ENCODE data around the gene C1orf210. TPM values are rescaled to one million over a fixed set of nuclear protein-coding genes. Genes with fewer than 3 reads are reported as not detected.

C1orf210 gene
- total RNA-seq, 1 experiment from 2014 or later = 7.6 TPM

- ChIA-PET RAD21 (ENCODE audit: low non-redundant PET in 1 of 2, low total read pairs in 2 of 2, uncharacterized antibody in 2 of 2, unreplicated experiment in 2 of 2) (no interaction called here), POLR2A (no interaction called here), CTCF (no interaction called here)
- no peak overlapping the region for H3K4me3 ChIP-seq (replicated peaks in 1 of 2; ENCODE audit: low read depth in 1 of 2, low read length in 2 of 2)
- no peak overlapping the region for H3K4me2 ChIP-seq (ENCODE audit: low read length)
- no TSS peak for BruUV-seq (replicated peaks)
- TF ChIP-seq ELF1 (IDR thresholded peaks at IDR 0.05; ENCODE audit: borderline replicate concordance, low read depth) (no peak), FOSL1 (IDR thresholded peaks at IDR 0.05; ENCODE audit: low read depth) (no peak), EZH2 (IDR thresholded peaks at IDR 0.05) (no peak), EGR1 (IDR thresholded peaks at IDR 0.05; ENCODE audit: low read depth) (no peak)
- TF ChIP-seq, protein P1, sequence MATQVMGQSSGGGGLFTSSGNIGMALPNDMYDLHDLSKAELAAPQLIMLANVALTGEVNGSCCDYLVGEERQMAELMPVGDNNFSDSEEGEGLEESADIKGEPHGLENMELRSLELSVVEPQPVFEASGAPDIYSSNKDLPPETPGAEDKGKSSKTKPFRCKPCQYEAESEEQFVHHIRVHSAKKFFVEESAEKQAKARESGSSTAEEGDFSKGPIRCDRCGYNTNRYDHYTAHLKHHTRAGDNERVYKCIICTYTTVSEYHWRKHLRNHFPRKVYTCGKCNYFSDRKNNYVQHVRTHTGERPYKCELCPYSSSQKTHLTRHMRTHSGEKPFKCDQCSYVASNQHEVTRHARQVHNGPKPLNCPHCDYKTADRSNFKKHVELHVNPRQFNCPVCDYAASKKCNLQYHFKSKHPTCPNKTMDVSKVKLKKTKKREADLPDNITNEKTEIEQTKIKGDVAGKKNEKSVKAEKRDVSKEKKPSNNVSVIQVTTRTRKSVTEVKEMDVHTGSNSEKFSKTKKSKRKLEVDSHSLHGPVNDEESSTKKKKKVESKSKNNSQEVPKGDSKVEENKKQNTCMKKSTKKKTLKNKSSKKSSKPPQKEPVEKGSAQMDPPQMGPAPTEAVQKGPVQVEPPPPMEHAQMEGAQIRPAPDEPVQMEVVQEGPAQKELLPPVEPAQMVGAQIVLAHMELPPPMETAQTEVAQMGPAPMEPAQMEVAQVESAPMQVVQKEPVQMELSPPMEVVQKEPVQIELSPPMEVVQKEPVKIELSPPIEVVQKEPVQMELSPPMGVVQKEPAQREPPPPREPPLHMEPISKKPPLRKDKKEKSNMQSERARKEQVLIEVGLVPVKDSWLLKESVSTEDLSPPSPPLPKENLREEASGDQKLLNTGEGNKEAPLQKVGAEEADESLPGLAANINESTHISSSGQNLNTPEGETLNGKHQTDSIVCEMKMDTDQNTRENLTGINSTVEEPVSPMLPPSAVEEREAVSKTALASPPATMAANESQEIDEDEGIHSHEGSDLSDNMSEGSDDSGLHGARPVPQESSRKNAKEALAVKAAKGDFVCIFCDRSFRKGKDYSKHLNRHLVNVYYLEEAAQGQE (IDR thresholded peaks at IDR 0.05; ENCODE audit: low read depth) = no peak
- TF ChIP-seq, protein P2, sequence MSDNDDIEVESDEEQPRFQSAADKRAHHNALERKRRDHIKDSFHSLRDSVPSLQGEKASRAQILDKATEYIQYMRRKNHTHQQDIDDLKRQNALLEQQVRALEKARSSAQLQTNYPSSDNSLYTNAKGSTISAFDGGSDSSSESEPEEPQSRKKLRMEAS (IDR thresholded peaks at IDR 0.05) = no peak
- H3K9me2 ChIP-seq (ENCODE audit: insufficient read depth) = no peaks in the 10 kb centered on the region
- no peaks in the 10 kb centered on the region for H3K27me3 ChIP-seq (ENCODE audit: insufficient read depth, low read length)
- no peak overlapping the region for H3K9ac ChIP-seq (ENCODE audit: low read length)
- H3K27ac ChIP-seq (ENCODE audit: low read depth, low read length) = no peak overlapping the region
- H3K36me3 ChIP-seq (ENCODE audit: control insufficient read depth in 1 of 2, insufficient read depth in 2 of 2, low read length in 2 of 2) = no peaks in the 10 kb centered on the region
- DNase-seq (ENCODE audit: low read depth, low spot score) (no peak), ATAC-seq (no peak)
- peaks cover 2 to 23% of the 10 kb centered on the region in 2 experiments; a peak in 3 of 4 replicates for H3K4me1 ChIP-seq (ENCODE audit: control insufficient read depth in 1 of 2, insufficient read depth in 2 of 2, low read length in 2 of 2)
- H4K20me1 ChIP-seq (ENCODE audit: insufficient read depth) = no peaks in the 10 kb centered on the region
- H2AFZ ChIP-seq (ENCODE audit: low read depth, low read length, poor library complexity, severe bottlenecking) = no peak overlapping the region
- H3K9me3 ChIP-seq (ENCODE audit: control insufficient read depth in 1 of 2, insufficient read depth in 1 of 2, low read depth in 1 of 2, low read length in 2 of 2) = peaks cover 3 to 11% of the 10 kb centered on the region in 2 experiments
- H3K79me2 ChIP-seq (ENCODE audit: insufficient read depth, low read length) = no peaks in the 10 kb centered on the region
- intact Hi-C loops (cut with micrococcal nuclease) = no loop called here
Measured at GRCh38 chr1:43324810-43325209, 39.4 kb upstream of the C1orf210 start.

GRCh38 chr1:43322506-43322905 is 37.1 kb upstream of the C1orf210 start:
- H3K79me2 ChIP-seq (ENCODE audit: insufficient read depth, low read length) = no peaks in the 10 kb centered on the region
- H4K20me1 ChIP-seq (ENCODE audit: insufficient read depth) = no peaks in the 10 kb centered on the region
- H3K9me2 ChIP-seq (ENCODE audit: insufficient read depth) = no peaks in the 10 kb centered on the region
- H3K4me1 ChIP-seq (ENCODE audit: control insufficient read depth in 1 of 2, insufficient read depth in 2 of 2, low read length in 2 of 2) = peaks cover 0 to 27% of the 10 kb centered on the region in 2 experiments; a peak in 2 of 4 replicates
- no peak for DNase-seq (ENCODE audit: low read depth, low spot score)
- ChIA-PET RAD21 (ENCODE audit: low non-redundant PET in 1 of 2, low total read pairs in 2 of 2, uncharacterized antibody in 2 of 2, unreplicated experiment in 2 of 2) (no interaction called here), POLR2A (no interaction called here), CTCF (no interaction called here)
- BruUV-seq (replicated peaks) = no TSS peak
- no peaks in the 10 kb centered on the region for H3K36me3 ChIP-seq (ENCODE audit: control insufficient read depth in 1 of 2, insufficient read depth in 2 of 2, low read length in 2 of 2)
- H3K4me2 ChIP-seq (ENCODE audit: low read length) = no peak overlapping the region
- H3K27me3 ChIP-seq (ENCODE audit: insufficient read depth, low read length) = no peaks in the 10 kb centered on the region
- TF ChIP-seq, protein P2 (IDR thresholded peaks at IDR 0.05) = no peak
- no peak overlapping the region for H2AFZ ChIP-seq (ENCODE audit: low read depth, low read length, poor library complexity, severe bottlenecking)
- no peak overlapping the region for H3K27ac ChIP-seq (ENCODE audit: low read depth, low read length)
- no peak overlapping the region for H3K4me3 ChIP-seq (replicated peaks in 1 of 2; ENCODE audit: low read depth in 1 of 2, low read length in 2 of 2)
- ATAC-seq = no peak
- peaks cover under 1 to 3% of the 10 kb centered on the region in 2 experiments; a peak in 3 of 4 replicates for H3K9me3 ChIP-seq (ENCODE audit: control insufficient read depth in 1 of 2, insufficient read depth in 1 of 2, low read depth in 1 of 2, low read length in 2 of 2)
- H3K9ac ChIP-seq (ENCODE audit: low read length) = no peak overlapping the region
- intact Hi-C loops (cut with micrococcal nuclease) = no loop called here
